HEK293T (cell line): ENCODE results near the gene CYP2S1.
"Not testable (repeated sequence)": the region's sequence is repeated elsewhere in the genome, so short reads cannot be mapped to it uniquely, and the experiment has no call there.

ENCODE experiments used
- CTCF ChIA-PET: fragments of 350-600 bp; formaldehyde crosslinking; extraction: SDS; loops from one replicate; lab custom pipeline; 2021; ENCODE audit warnings: antibody characterized with exemption, inconsistent platforms; lab: Yijun Ruan, JAX
- POLR2A ChIA-PET: fragments of 350-600 bp; formaldehyde crosslinking; extraction: SDS; loops from one replicate; lab custom pipeline; 2020; ENCODE audit warnings: antibody characterized with exemption, inconsistent platforms; lab: Yijun Ruan, JAX
- DNase-seq: peaks from one replicate; pipeline ENCODE4 v3.0.0; 2012; ENCODE audit warnings: mixed read lengths; ENCODE audit errors: extremely low spot score
- ARNT ChIP-seq: fragments of 450-650 bp; IDR thresholded peaks from 2 replicates; pipeline ENCODE4 v1.6.1; 2017; ENCODE audit warnings: mild to moderate bottlenecking
- BHLHE40 ChIP-seq: fragments of 450-650 bp; IDR thresholded peaks from 2 replicates; pipeline ENCODE4 v1.6.1; 2016; ENCODE audit warnings: mild to moderate bottlenecking, moderate library complexity, borderline replicate concordance
- CTBP1 ChIP-seq: fragments of 450-650 bp; IDR thresholded peaks from 2 replicates; pipeline ENCODE4 v1.6.1; 2016; ENCODE audit warnings: borderline replicate concordance
- ELF4 ChIP-seq: fragments of 450-650 bp; IDR thresholded peaks from 2 replicates; pipeline ENCODE4 v1.6.1; 2017; ENCODE audit warnings: antibody characterized with exemption
- FOXA1 ChIP-seq: fragments of 450-650 bp; IDR thresholded peaks from 2 replicates; pipeline ENCODE4 v1.6.1; 2016; ENCODE audit warnings: mild to moderate bottlenecking
- FOXK2 ChIP-seq: fragments of 450-650 bp; IDR thresholded peaks from 2 replicates; pipeline ENCODE4 v1.6.1; 2016; ENCODE audit warnings: mild to moderate bottlenecking
- FOXM1 ChIP-seq: fragments of 450-650 bp; IDR thresholded peaks from 2 replicates; pipeline ENCODE4 v1.6.1; 2017; ENCODE audit warnings: mild to moderate bottlenecking, borderline replicate concordance
- HDGF ChIP-seq: fragments of 450-650 bp; IDR thresholded peaks from 2 replicates; pipeline ENCODE4 v1.6.1; 2017; ENCODE audit warnings: antibody characterized with exemption, borderline replicate concordance
- L3MBTL2 ChIP-seq: fragments of 450-650 bp; conservative IDR thresholded peaks from 2 replicates; pipeline ENCODE4 v1.6.1; 2016; ENCODE audit warnings: mild to moderate bottlenecking
- LEF1 ChIP-seq: fragments of 450-650 bp; IDR thresholded peaks from 2 replicates; pipeline ENCODE4 v1.6.1; 2017; ENCODE audit warnings: mild to moderate bottlenecking, borderline replicate concordance
- NFRKB ChIP-seq: fragments of 450-650 bp; IDR thresholded peaks from 2 replicates; pipeline ENCODE4 v1.6.1; 2016; ENCODE audit warnings: mild to moderate bottlenecking, moderate library complexity
- SP1 ChIP-seq: fragments of 450-650 bp; IDR thresholded peaks from 2 replicates; pipeline ENCODE4 v1.6.1; 2017
- SUZ12 ChIP-seq: fragments of 450-650 bp; IDR thresholded peaks from 2 replicates; pipeline ENCODE4 v1.6.1; 2016; ENCODE audit warnings: mild to moderate bottlenecking
- TARDBP ChIP-seq: fragments of 450-650 bp; IDR thresholded peaks from 2 replicates; pipeline ENCODE4 v1.6.1; 2016
- ZNF384 ChIP-seq: fragments of 450-650 bp; IDR thresholded peaks from 2 replicates; pipeline ENCODE4 v1.6.1; 2016
- TF ChIP-seq, protein P1 (sequence below): fragments of 450-650 bp; IDR thresholded peaks from 2 replicates; pipeline ENCODE4 v1.6.1; 2016

Gene CYP2S1

DNA sequence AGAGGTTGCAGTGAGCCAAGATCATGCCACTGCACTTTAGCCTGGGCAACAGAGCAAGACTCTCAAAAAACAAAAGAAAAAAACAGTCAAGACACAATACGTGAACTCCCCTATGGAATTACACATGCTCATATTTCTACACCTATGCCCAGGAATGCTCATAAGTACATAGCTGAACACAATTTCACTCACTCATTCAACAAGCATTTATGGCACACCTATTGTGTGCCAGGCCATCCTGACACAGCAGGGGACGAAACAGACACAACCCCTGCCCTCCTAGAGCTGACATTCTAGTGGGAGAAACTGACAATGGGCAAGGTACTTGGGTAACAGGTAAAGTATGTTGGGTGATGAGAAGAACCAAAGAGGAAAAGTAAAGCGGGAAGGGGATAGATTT, 35.5 kb downstream of the CYP2S1 start:
- TF ChIP-seq ELF4, result no peak
- no peak for TF ChIP-seq FOXA1
- no peak for TF ChIP-seq HDGF
- TF ChIP-seq FOXM1, result no peak
- TF ChIP-seq BHLHE40, result no peak
- TF ChIP-seq LEF1, result no peak
- no peak for TF ChIP-seq SUZ12
- TF ChIP-seq SP1, result no peak
- ChIA-PET POLR2A (interaction anchor here (1.2 kb wide), 1 partner anchor 36 kb away, joined by 3 read pairs; the partner anchor contains the start of gene HNRNPUL1), CTCF (no interaction called here)
- DNase-seq, result no peak

- POLR2A ChIA-PET, result interaction anchor here (1.2 kb wide), 1 partner anchor 35 kb away, joined by 3 read pairs; the partner anchor contains the start of gene HNRNPUL1
- DNase-seq, CTCF ChIA-PET: not testable (repeated sequence)
Observed at GRCh38 chr19:41229338-41229737, 36.3 kb downstream of the CYP2S1 start.

DNA sequence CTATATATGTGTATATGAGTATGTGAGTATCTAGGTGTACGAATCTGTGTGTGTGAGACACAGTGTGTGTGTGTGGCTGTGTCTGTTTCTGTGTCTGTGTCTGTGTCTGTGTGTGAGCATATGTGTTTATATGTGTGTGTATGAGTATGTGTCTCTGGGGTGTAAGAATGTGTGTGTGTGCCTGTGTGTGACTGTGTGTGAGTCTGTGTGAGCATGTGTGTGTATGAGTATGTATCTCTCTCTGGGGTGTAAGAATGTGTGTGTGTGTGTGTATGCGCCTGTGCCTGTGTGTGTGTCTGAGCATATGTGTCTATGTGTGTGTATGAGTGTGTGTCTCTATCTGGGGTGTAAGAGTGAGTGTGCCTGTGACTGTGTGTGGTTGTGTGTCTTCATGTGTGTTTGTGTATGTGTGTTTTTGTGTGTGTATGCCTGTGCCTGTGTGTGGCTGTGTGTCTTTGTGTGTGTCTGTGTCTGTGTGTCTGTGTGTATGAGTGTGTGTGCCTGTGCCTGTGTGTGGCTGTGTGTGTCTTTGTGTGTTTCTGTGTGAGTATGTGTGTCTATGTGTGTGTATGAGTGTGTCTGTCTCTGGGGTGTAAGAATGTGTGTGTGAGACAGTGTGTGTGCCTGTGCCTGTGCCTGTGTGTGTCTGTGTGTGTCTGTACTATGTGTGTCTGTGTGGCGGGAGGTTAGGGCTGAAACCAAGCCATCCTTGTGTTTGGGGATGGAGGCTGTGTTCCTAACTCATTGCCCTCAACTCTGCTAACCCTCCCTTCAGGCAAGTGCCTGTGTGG, 37.2 kb downstream of the CYP2S1 start:
- ChIA-PET CTCF (no interaction called here), POLR2A (no interaction called here)
- no peak for TF ChIP-seq SUZ12
- TF ChIP-seq, protein P1, sequence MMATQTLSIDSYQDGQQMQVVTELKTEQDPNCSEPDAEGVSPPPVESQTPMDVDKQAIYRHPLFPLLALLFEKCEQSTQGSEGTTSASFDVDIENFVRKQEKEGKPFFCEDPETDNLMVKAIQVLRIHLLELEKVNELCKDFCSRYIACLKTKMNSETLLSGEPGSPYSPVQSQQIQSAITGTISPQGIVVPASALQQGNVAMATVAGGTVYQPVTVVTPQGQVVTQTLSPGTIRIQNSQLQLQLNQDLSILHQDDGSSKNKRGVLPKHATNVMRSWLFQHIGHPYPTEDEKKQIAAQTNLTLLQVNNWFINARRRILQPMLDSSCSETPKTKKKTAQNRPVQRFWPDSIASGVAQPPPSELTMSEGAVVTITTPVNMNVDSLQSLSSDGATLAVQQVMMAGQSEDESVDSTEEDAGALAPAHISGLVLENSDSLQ, result no peak
- no peak for DNase-seq

DNA sequence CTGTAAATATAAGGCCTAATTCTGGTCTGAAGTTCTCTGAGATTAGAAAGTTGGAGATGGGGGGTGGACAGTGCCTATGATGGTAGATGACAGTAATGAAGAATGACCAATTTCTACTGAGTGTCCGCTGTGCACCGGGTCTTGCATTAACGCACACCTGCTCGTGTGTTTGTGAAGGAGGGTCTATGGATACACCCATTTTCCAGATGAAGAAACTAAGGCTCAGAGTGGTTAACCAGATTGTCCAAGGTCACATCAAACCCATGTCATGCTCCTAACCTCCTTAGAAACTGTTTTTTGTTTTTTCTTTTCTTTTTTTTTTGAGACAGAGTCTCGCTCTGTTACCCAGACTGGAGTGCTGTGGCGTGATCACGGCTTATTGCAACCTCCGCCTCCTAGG, 39.7 kb downstream of the CYP2S1 start:
- ChIA-PET POLR2A (no interaction called here), CTCF (no interaction called here)
- no peak for TF ChIP-seq HDGF
- TF ChIP-seq ELF4, result no peak
- TF ChIP-seq L3MBTL2, result no peak
- TF ChIP-seq, protein P1, result no peak
- TF ChIP-seq FOXA1, result no peak
- no peak for DNase-seq

GRCh38 chr19:41233748-41234240, 40.8 kb downstream of the CYP2S1 start:
- CTCF ChIA-PET, result interaction anchor here (0.7 kb wide), 1 partner anchor 29 kb away, joined by 3 read pairs; no protein-coding TSS in a partner anchor
- TF ChIP-seq ZNF384 (no peak), BHLHE40 (no peak), FOXM1 (no peak), ARNT (no peak), HDGF (no peak), TARDBP (no peak), FOXK2 (no peak), SUZ12 (no peak), ELF4 (no peak), L3MBTL2 (no peak), SP1 (no peak), FOXA1 (no peak), CTBP1 (no peak), LEF1 (no peak), NFRKB (no peak)
- TF ChIP-seq, protein P1, result no peak
- DNase-seq, result no peak
- POLR2A ChIA-PET, result no interaction called here

- no peak for DNase-seq
- ChIA-PET POLR2A (no interaction called here), CTCF (interaction anchor here (0.6 to 0.7 kb wide), 2 partner anchors 14 to 28 kb away, joined by 3 read pairs; no protein-coding TSS in a partner anchor)
- TF ChIP-seq, protein P1, result 0 out of 2 replicates have a peak, but pooled peaks have one; percentile 38
- TF ChIP-seq FOXM1, result no peak
Observed at GRCh38 chr19:41234512-41235168, 41.6 kb downstream of the CYP2S1 start.
